Measurements from ENCODE around the gene AKR1D1. TPM values are rescaled to one million over a fixed set of nuclear protein-coding genes. Genes with fewer than 3 reads are reported as not detected.

The AKR1D1 gene
- total RNA-seq, 1 experiment from 2014 or later = 0.10 TPM

GRCh38 chr7:138029126-138029525 lies 47.1 kb upstream of the AKR1D1 start:
- no peak overlapping the region for H2AFZ ChIP-seq (ENCODE audit: low read depth, low read length, poor library complexity, severe bottlenecking)
- H3K36me3 ChIP-seq (ENCODE audit: control insufficient read depth in 1 of 2, insufficient read depth in 2 of 2, low read length in 2 of 2) = no peaks in the 10 kb centered on the region
- no peak for ATAC-seq
- H3K27me3 ChIP-seq (ENCODE audit: insufficient read depth, low read length) = no peaks in the 10 kb centered on the region
- TF ChIP-seq REST (IDR thresholded peaks at IDR 0.05; ENCODE audit: low read depth) (no peak), ZNF274 (IDR thresholded peaks at IDR 0.05; ENCODE audit: low read depth, low read length) (no peak), ZBTB33 (IDR thresholded peaks at IDR 0.05; ENCODE audit: extremely low read depth, insufficient replicate concordance, low read length) (no peak), CEBPB (IDR thresholded peaks at IDR 0.05; ENCODE audit: low read depth) (no peak), POLR2AphosphoS5 (IDR thresholded peaks at IDR 0.05; ENCODE audit: low read depth, low read length) (no peak), ATF3 (IDR thresholded peaks at IDR 0.05) (no peak), TCF7L2 (IDR thresholded peaks at IDR 0.05; ENCODE audit: borderline replicate concordance, extremely low read depth, insufficient read depth, insufficient read length) (no peak), POLR2A (IDR thresholded peaks at IDR 0.05; ENCODE audit: borderline replicate concordance, extremely low read depth, insufficient read depth, insufficient read length) (no peak), RAD21 (IDR thresholded peaks at IDR 0.05; ENCODE audit: low read depth) (no peak), SIN3A (IDR thresholded peaks at IDR 0.05; ENCODE audit: low read depth) (no peak), EZH2phosphoT487 (IDR thresholded peaks at IDR 0.05; ENCODE audit: borderline replicate concordance) (no peak), FOSL1 (IDR thresholded peaks at IDR 0.05; ENCODE audit: low read depth) (no peak), EGR1 (IDR thresholded peaks at IDR 0.05; ENCODE audit: low read depth) (no peak), CTCF (IDR thresholded peaks at IDR 0.05 in 2 of 3, conservative IDR thresholded peaks at IDR 0.05 in 1 of 3; ENCODE audit: borderline replicate concordance in 1 of 3, insufficient read depth in 1 of 3, low read depth in 2 of 3, low read length in 2 of 3) (no peak), CBX3 (IDR thresholded peaks at IDR 0.05; ENCODE audit: low read depth) (no peak), EZH2 (IDR thresholded peaks at IDR 0.05) (no peak), JUND (IDR thresholded peaks at IDR 0.05) (no peak), ELF1 (IDR thresholded peaks at IDR 0.05; ENCODE audit: borderline replicate concordance, low read depth) (no peak)
- H3K4me2 ChIP-seq (ENCODE audit: low read length) = no peak overlapping the region
- ChIA-PET POLR2A (no interaction called here), RAD21 (ENCODE audit: low non-redundant PET in 1 of 2, low total read pairs in 2 of 2, uncharacterized antibody in 2 of 2, unreplicated experiment in 2 of 2) (no interaction called here), CTCF (interaction anchor here (1.0 kb wide), 1 partner anchor 27 kb away, joined by 3 read pairs; the partner anchor contains the start of gene CREB3L2)
- H3K4me3 ChIP-seq (replicated peaks in 1 of 2; ENCODE audit: low read depth in 1 of 2, low read length in 2 of 2) = no peak overlapping the region
- H3K9me3 ChIP-seq (ENCODE audit: control insufficient read depth in 1 of 2, insufficient read depth in 1 of 2, low read depth in 1 of 2, low read length in 2 of 2) = no peaks in the 10 kb centered on the region
- H4K20me1 ChIP-seq (ENCODE audit: insufficient read depth) = no peaks in the 10 kb centered on the region
- no peak overlapping the region for H3K27ac ChIP-seq (ENCODE audit: low read depth, low read length)
- no TSS peak for BruUV-seq (replicated peaks)
- H3K79me2 ChIP-seq (ENCODE audit: insufficient read depth, low read length) = no peaks in the 10 kb centered on the region
- H3K9me2 ChIP-seq (ENCODE audit: insufficient read depth) = no peaks in the 10 kb centered on the region
- intact Hi-C loops (cut with micrococcal nuclease) = no loop called here
- H3K9ac ChIP-seq (ENCODE audit: low read length) = no peak overlapping the region
- H3K4me1 ChIP-seq (ENCODE audit: control insufficient read depth in 1 of 2, insufficient read depth in 2 of 2, low read length in 2 of 2) = no peaks in the 10 kb centered on the region
- DNase-seq (ENCODE audit: low read depth, low spot score) = no peak
